IMR-90 (cell line): ENCODE data around the gene AAK1. TPM values are rescaled to one million over a fixed set of nuclear protein-coding genes. Genes with fewer than 3 reads are reported as not detected.

ENCODE experiments used
- ATAC-seq: fragments of 200-7000 bp; cut with Tn5 transposase; 2 replicates; pipeline ENCODE4 v1.9.1; 2020; ENCODE audit warnings: low read depth, mild to moderate bottlenecking, moderate library complexity
- BruUV-seq: library from RNA; stranded (reverse); fragments of 400-500 nt; replicated peaks from 2 replicates; lab custom pipeline; 2021; lab: Mats Ljungman, UMichigan
- CTCF ChIA-PET: fragments of 300-600 bp; formaldehyde crosslinking; extraction: SDS; loops from one replicate; lab custom pipeline; 2021; ENCODE audit warnings: antibody characterized with exemption; lab: Yijun Ruan, JAX
- POLR2A ChIA-PET: fragments of 300-600 bp; sonication (Branson Sonifier 250); formaldehyde crosslinking; loops from one replicate; lab custom pipeline; 2022; ENCODE audit warnings: antibody characterized with exemption; ENCODE audit not compliant: unreplicated experiment; lab: Charles Lee
- DNase-seq: peaks from one replicate; pipeline ENCODE4 v3.0.0; 2013
- H2AFZ ChIP-seq: replicated peaks from 2 replicates; pipeline ENCODE3; 2013; ENCODE audit warnings: low read length, mild to moderate bottlenecking; ENCODE audit not compliant: poor library complexity
- H2AK5ac ChIP-seq: 2 replicates; pipeline ENCODE4 v1.6.1; 2013; ENCODE audit warnings: low read depth, low read length, inconsistent platforms
- H2AK9ac ChIP-seq: replicated peaks from 2 replicates; pipeline ENCODE3; 2013; ENCODE audit warnings: mild to moderate bottlenecking, low read depth, low read length, moderate library complexity; ENCODE audit not compliant: poor library complexity
- H2BK120ac ChIP-seq: 2 replicates; pipeline ENCODE4 v1.6.1; 2013; ENCODE audit warnings: low read depth, low read length, inconsistent platforms
- H2BK15ac ChIP-seq: 3 replicates; pipeline ENCODE4 v1.6.1; 2013; ENCODE audit warnings: low read depth, low read length, inconsistent platforms
- H2BK20ac ChIP-seq: 2 replicates; pipeline ENCODE4 v1.6.1; 2013; ENCODE audit warnings: low read depth, mild to moderate bottlenecking, inconsistent platforms, low read length, moderate library complexity
- H2BK5ac ChIP-seq: 2 replicates; pipeline ENCODE4 v1.6.1; 2013; ENCODE audit warnings: mild to moderate bottlenecking, low read depth, low read length, inconsistent platforms; ENCODE audit not compliant: poor library complexity, severe bottlenecking
- H3K14ac ChIP-seq: replicated peaks from 2 replicates; pipeline ENCODE4 v1.6.1; 2013; ENCODE audit warnings: low read depth, low read length, inconsistent platforms
- H3K18ac ChIP-seq: 2 replicates; pipeline ENCODE4 v1.6.1; 2013; ENCODE audit warnings: low read depth, low read length, control low read depth
- H3K23ac ChIP-seq: 2 replicates; pipeline ENCODE4 v1.6.1; 2013; ENCODE audit warnings: low read depth, low read length, inconsistent platforms
- H3K27ac ChIP-seq: 2 replicates; pipeline ENCODE4 v1.5.1; 2013; ENCODE audit warnings: mild to moderate bottlenecking, control low read depth, low read length; ENCODE audit not compliant: insufficient read depth
- H3K27me3 ChIP-seq: 2 replicates; pipeline ENCODE4 v1.6.1; 2013; ENCODE audit warnings: low read length; ENCODE audit not compliant: control insufficient read depth, insufficient read depth
- H3K36me3 ChIP-seq: 2 replicates; pipeline ENCODE4 v1.6.1; 2013; ENCODE audit warnings: low read length, mixed read lengths; ENCODE audit not compliant: control insufficient read depth, insufficient read depth
- H3K4ac ChIP-seq: 2 replicates; pipeline ENCODE4 v1.6.1; 2013; ENCODE audit warnings: low read depth, low read length, inconsistent platforms
- H3K4me1 ChIP-seq: 2 replicates; pipeline ENCODE4 v1.6.1; 2013; ENCODE audit warnings: low read length, mixed read lengths; ENCODE audit not compliant: control insufficient read depth, insufficient read depth
- H3K4me2 ChIP-seq: 2 replicates; pipeline ENCODE4 v1.6.1; 2013; ENCODE audit warnings: low read depth, mild to moderate bottlenecking, control low read depth, low read length, moderate library complexity
- H3K4me3 ChIP-seq: 2 replicates; pipeline ENCODE4 v1.5.1; 2013; ENCODE audit warnings: low read depth, mild to moderate bottlenecking, control low read depth, low read length, moderate library complexity; ENCODE audit not compliant: insufficient read depth
- H3K56ac ChIP-seq: 2 replicates; pipeline ENCODE4 v1.6.1; 2013; ENCODE audit warnings: low read length, inconsistent platforms; ENCODE audit not compliant: insufficient read depth; ENCODE audit errors: extremely low read depth
- H3K79me1 ChIP-seq, 2 experiments: 2 replicates each; pipeline ENCODE4 v1.6.1; 2013; ENCODE audit warnings: low read length in 2 of 2, inconsistent platforms in 1 of 2, low read depth in 1 of 2
- H3K9ac ChIP-seq: 2 replicates; pipeline ENCODE4 v1.6.1; 2013; ENCODE audit warnings: low read depth, low read length, control low read depth
- H3K9me1 ChIP-seq: 2 replicates; pipeline ENCODE4 v1.6.1; 2013; ENCODE audit warnings: low read length, inconsistent platforms; ENCODE audit not compliant: insufficient read depth
- H3K9me3 ChIP-seq: 2 replicates; pipeline ENCODE4 v1.6.1; 2013; ENCODE audit warnings: low read length; ENCODE audit not compliant: control insufficient read depth, insufficient read depth
- H4K20me1 ChIP-seq: 2 replicates; pipeline ENCODE4 v1.6.1; 2013; ENCODE audit warnings: low read length, inconsistent platforms; ENCODE audit not compliant: insufficient read depth
- H4K5ac ChIP-seq: 2 replicates; pipeline ENCODE4 v1.6.1; 2013; ENCODE audit warnings: mild to moderate bottlenecking, low read depth, low read length, control low read depth
- H4K8ac ChIP-seq, 2 experiments: 2 replicates each; pipeline ENCODE4 v1.6.1; 2013; ENCODE audit warnings: low read depth in 2 of 2, low read length in 2 of 2, control low read depth in 1 of 2, inconsistent platforms in 1 of 2
- H4K91ac ChIP-seq: 2 replicates; pipeline ENCODE4 v1.6.1; 2013; ENCODE audit warnings: low read depth, low read length, inconsistent platforms; ENCODE audit not compliant: insufficient read depth
- BHLHE40 ChIP-seq: fragments of 150-350 bp; IDR thresholded peaks from 2 replicates; pipeline ENCODE4 v1.6.1; 2016; ENCODE audit warnings: mild to moderate bottlenecking, low read depth, low read length
- CEBPB ChIP-seq: IDR thresholded peaks from 2 replicates; pipeline ENCODE4 v1.6.1; 2012; ENCODE audit warnings: low read depth, low read length, improper control_type of control experiment
- CHD1 ChIP-seq: IDR thresholded peaks from 2 replicates; pipeline ENCODE4 v1.6.1; 2012; ENCODE audit warnings: low read depth, low read length, improper control_type of control experiment
- FOS ChIP-seq: fragments of 150-350 bp; IDR thresholded peaks from 2 replicates; pipeline ENCODE4 v1.6.1; 2016; ENCODE audit warnings: low read depth, low read length
- MAFK ChIP-seq: IDR thresholded peaks from 2 replicates; pipeline ENCODE4 v1.6.1; 2012; ENCODE audit warnings: low read depth, low read length, improper control_type of control experiment
- MAZ ChIP-seq: IDR thresholded peaks from 2 replicates; pipeline ENCODE4 v1.6.1; 2012; ENCODE audit warnings: low read depth, mild to moderate bottlenecking, low read length, improper control_type of control experiment, moderate library complexity, borderline replicate concordance
- MXI1 ChIP-seq: IDR thresholded peaks from 2 replicates; pipeline ENCODE4 v1.6.1; 2012; ENCODE audit warnings: low read depth, mild to moderate bottlenecking, low read length, moderate library complexity, borderline replicate concordance
- NFE2L2 ChIP-seq: fragments of 150-350 bp; IDR thresholded peaks from 2 replicates; pipeline ENCODE4 v1.6.1; 2016; ENCODE audit warnings: low read depth, mild to moderate bottlenecking, low read length
- POLR2A ChIP-seq: IDR thresholded peaks from 2 replicates; pipeline ENCODE4 v1.6.1; 2012; ENCODE audit warnings: mild to moderate bottlenecking, low read depth, low read length
- RAD21 ChIP-seq: IDR thresholded peaks from 2 replicates; pipeline ENCODE4 v1.6.1; 2012; ENCODE audit warnings: low read length, improper control_type of control experiment
- RCOR1 ChIP-seq: IDR thresholded peaks from 2 replicates; pipeline ENCODE4 v1.6.1; 2012; ENCODE audit warnings: mild to moderate bottlenecking, low read length, improper control_type of control experiment; ENCODE audit not compliant: insufficient replicate concordance
- RFX5 ChIP-seq: IDR thresholded peaks from 2 replicates; pipeline ENCODE4 v1.8.0; 2012; ENCODE audit warnings: low read depth, mild to moderate bottlenecking, low read length, moderate library complexity
- SMC3 ChIP-seq: fragments of 150-350 bp; IDR thresholded peaks from 2 replicates; pipeline ENCODE4 v1.6.1; 2016; ENCODE audit warnings: low read depth, mild to moderate bottlenecking, antibody characterized with exemption, low read length, moderate library complexity
- WGBS, 2 experiments: methylation state at CpG; one replicate each; pipeline versions ENCODE4 v1.1.5 to v1.1.7; 2013; ENCODE audit warnings: missing lambda C conversion rate in 2 of 2; ENCODE audit not compliant: insufficient read length in 1 of 2; ENCODE audit errors: extremely low coverage in 2 of 2; 5-methylcytosine and 5-hydroxymethylcytosine counted together
- dilution Hi-C: fragments of 300-500 bp; cut with HindIII; formaldehyde crosslinking; loops from one replicate; pipeline ENCODE4 v1.14.3; 2018; ENCODE audit warnings: low sequenced_read_pairs; ENCODE audit not compliant: unreplicated experiment
- in situ Hi-C: fragments of 300-500 bp; cut with MboI; formaldehyde crosslinking; loops from 3 replicates; pipeline ENCODE4 v1.14.3; 2019; ENCODE audit warnings: low sequenced_read_pairs, inconsistent platforms, mixed read lengths
- intact Hi-C: fragments of 100-400 bp; cut with micrococcal nuclease; formaldehyde crosslinking; loops from 2 replicates; pipeline ENCODE4 v1.10.0; 2022
- polyA plus RNA-seq, 3 experiments: library from polyadenylated mRNA; depleted of rRNA; stranded (reverse); fragments of >200 nt; gene quantifications; 2 replicates each; pipeline ENCODE4 v1.2.3, GENCODE V29; 2012; ENCODE audit warnings: low replicate concordance in 1 of 3
- total RNA-seq: library from RNA; depleted of rRNA; stranded (reverse); fragments of >200 nt; gene quantifications from 2 replicates; pipeline ENCODE4 v1.2.3, GENCODE V29; 2012
- TF ChIP-seq, protein P1 (sequence below): fragments of 150-350 bp; IDR thresholded peaks from 2 replicates; pipeline ENCODE4 v1.6.1; 2016; ENCODE audit warnings: low read depth, mild to moderate bottlenecking, low read length, moderate library complexity, borderline replicate concordance
- TF ChIP-seq, protein P2 (sequence below): conservative IDR thresholded peaks from 2 replicates; pipeline ENCODE4 v1.5.1; 2012; ENCODE audit warnings: mild to moderate bottlenecking, low read depth, low read length, improper control_type of control experiment
- TF ChIP-seq, protein P3 (sequence below): fragments of 150-350 bp; IDR thresholded peaks from 2 replicates; pipeline ENCODE4 v1.6.1; 2017; ENCODE audit warnings: mild to moderate bottlenecking, antibody characterized with exemption, low read length, low read depth

AAK1 gene
- total and polyA plus RNA-seq, 2 of the 4 experiments (the other 2 are of a cell fraction) = 21.9 to 26.5 TPM

DNA sequence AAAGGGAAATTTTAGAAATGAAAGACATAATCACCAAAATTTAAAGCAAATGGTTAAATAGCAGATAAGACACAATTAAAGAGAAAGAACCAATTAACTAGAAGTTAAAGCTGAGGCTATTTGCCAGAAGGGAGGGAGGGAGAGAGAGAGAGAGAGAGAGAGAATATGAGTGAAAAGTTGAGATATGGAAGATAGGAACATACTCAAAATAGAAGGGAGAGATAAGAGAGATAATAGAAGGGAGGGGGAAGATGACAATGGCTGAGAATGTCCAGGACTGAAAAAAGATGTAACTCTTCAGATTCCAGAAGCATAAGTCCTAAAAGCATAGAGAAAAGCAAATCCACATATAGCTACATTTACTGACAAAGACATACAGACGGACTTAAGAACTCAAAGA is 17.1 kb upstream of the AAK1 start:
- H3K56ac ChIP-seq = no peak overlapping the region
- H3K18ac ChIP-seq = no peak overlapping the region
- H2BK20ac ChIP-seq = no peak overlapping the region
- no peak overlapping the region for H3K14ac ChIP-seq
- H2AK5ac ChIP-seq = no peak overlapping the region
- in situ Hi-C loops (no loop called here), dilution Hi-C loops (no loop called here), intact Hi-C loops (no loop called here)
- BruUV-seq = no TSS peak
- H2AFZ ChIP-seq = no peak overlapping the region
- H2AK9ac ChIP-seq = no peak overlapping the region
- no peak overlapping the region for H3K4me3 ChIP-seq
- no peak overlapping the region for H3K27ac ChIP-seq
- POLR2A ChIA-PET = no interaction called here
- no peak overlapping the region for H3K4me2 ChIP-seq
- no CpG with 5 or more reads among the region's 1 CpG for WGBS, 2 experiments
- H3K23ac ChIP-seq = no peak overlapping the region
- no peaks in the 10 kb centered on the region for H4K20me1 ChIP-seq
- H4K91ac ChIP-seq = no peak overlapping the region
- no peak overlapping the region for H3K9ac ChIP-seq
- no peak overlapping the region for H2BK5ac ChIP-seq
- no peak for TF ChIP-seq CEBPB
- TF ChIP-seq MAFK = no peak
- no peak for TF ChIP-seq RCOR1
- no peak for TF ChIP-seq NFE2L2
- TF ChIP-seq, protein P1, sequence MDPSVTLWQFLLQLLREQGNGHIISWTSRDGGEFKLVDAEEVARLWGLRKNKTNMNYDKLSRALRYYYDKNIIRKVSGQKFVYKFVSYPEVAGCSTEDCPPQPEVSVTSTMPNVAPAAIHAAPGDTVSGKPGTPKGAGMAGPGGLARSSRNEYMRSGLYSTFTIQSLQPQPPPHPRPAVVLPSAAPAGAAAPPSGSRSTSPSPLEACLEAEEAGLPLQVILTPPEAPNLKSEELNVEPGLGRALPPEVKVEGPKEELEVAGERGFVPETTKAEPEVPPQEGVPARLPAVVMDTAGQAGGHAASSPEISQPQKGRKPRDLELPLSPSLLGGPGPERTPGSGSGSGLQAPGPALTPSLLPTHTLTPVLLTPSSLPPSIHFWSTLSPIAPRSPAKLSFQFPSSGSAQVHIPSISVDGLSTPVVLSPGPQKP = no peak
- TF ChIP-seq CHD1 = no peak
- no peak for TF ChIP-seq SMC3
- TF ChIP-seq POLR2A = no peak
- no peak for TF ChIP-seq MAZ
- TF ChIP-seq, protein P2, sequence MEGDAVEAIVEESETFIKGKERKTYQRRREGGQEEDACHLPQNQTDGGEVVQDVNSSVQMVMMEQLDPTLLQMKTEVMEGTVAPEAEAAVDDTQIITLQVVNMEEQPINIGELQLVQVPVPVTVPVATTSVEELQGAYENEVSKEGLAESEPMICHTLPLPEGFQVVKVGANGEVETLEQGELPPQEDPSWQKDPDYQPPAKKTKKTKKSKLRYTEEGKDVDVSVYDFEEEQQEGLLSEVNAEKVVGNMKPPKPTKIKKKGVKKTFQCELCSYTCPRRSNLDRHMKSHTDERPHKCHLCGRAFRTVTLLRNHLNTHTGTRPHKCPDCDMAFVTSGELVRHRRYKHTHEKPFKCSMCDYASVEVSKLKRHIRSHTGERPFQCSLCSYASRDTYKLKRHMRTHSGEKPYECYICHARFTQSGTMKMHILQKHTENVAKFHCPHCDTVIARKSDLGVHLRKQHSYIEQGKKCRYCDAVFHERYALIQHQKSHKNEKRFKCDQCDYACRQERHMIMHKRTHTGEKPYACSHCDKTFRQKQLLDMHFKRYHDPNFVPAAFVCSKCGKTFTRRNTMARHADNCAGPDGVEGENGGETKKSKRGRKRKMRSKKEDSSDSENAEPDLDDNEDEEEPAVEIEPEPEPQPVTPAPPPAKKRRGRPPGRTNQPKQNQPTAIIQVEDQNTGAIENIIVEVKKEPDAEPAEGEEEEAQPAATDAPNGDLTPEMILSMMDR = no peak
- TF ChIP-seq BHLHE40 = no peak
- no peak for TF ChIP-seq RFX5
- no peak for TF ChIP-seq FOS
- no peak for TF ChIP-seq RAD21
- no peak for TF ChIP-seq MXI1
- TF ChIP-seq, protein P3, sequence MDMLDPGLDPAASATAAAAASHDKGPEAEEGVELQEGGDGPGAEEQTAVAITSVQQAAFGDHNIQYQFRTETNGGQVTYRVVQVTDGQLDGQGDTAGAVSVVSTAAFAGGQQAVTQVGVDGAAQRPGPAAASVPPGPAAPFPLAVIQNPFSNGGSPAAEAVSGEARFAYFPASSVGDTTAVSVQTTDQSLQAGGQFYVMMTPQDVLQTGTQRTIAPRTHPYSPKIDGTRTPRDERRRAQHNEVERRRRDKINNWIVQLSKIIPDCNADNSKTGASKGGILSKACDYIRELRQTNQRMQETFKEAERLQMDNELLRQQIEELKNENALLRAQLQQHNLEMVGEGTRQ = no peak
- H3K36me3 ChIP-seq = no peaks in the 10 kb centered on the region
- no peaks in the 10 kb centered on the region for H3K79me1 ChIP-seq
- H3K9me1 ChIP-seq = no peaks in the 10 kb centered on the region
- H3K9me3 ChIP-seq = peaks cover 2% of the 10 kb centered on the region; the same call in 1 of the 2 replicates
- ATAC-seq = no peak
- no peak for DNase-seq
- H2BK120ac ChIP-seq = no peak overlapping the region
- H4K5ac ChIP-seq = no peak overlapping the region
- no peak overlapping the region for H2BK15ac ChIP-seq
- no peak overlapping the region for H3K4ac ChIP-seq
- CTCF ChIA-PET = no interaction called here
- no peaks in the 10 kb centered on the region for H3K4me1 ChIP-seq
- H4K8ac ChIP-seq = no peak overlapping the region
- H3K27me3 ChIP-seq = no peaks in the 10 kb centered on the region
